HepG2 (cell line): Measurements from ENCODE around the gene EZH1. TPM values are rescaled to one million over a fixed set of nuclear protein-coding genes. Genes with fewer than 3 reads are reported as not detected.

Experiments used
- CHD2 ChIP-seq: IDR thresholded peaks from 2 replicates; pipeline ENCODE4 v1.6.1; 2011; ENCODE audit warnings: low read depth, low read length, improper control_type of control experiment
- HNRNPL ChIP-seq: fragments of 200-400 bp; formaldehyde crosslinking; IDR thresholded peaks from 2 replicates; pipeline ENCODE4 v1.6.1; 2017; ENCODE audit warnings: mild to moderate bottlenecking, low read depth, low read length
- POLR2G ChIP-seq: fragments of 200-400 bp; formaldehyde crosslinking; IDR thresholded peaks from 2 replicates; pipeline ENCODE4 v1.6.1; 2018; ENCODE audit warnings: mild to moderate bottlenecking, low read depth, low read length, moderate library complexity
- ZNF124 ChIP-seq: sonication (generic); formaldehyde crosslinking; IDR thresholded peaks from 2 replicates; pipeline ENCODE4 v1.4.0; 2020; ENCODE audit warnings: missing genetic modification reagents
- ZNF274 ChIP-seq: sonication (generic); formaldehyde crosslinking; IDR thresholded peaks from 2 replicates; pipeline ENCODE4 v1.5.1; 2020; ENCODE audit warnings: mild to moderate bottlenecking, missing genetic modification reagents
- ZNF354B ChIP-seq: sonication (generic); formaldehyde crosslinking; IDR thresholded peaks from 2 replicates; pipeline ENCODE4 v1.8.0; 2022; ENCODE audit warnings: mild to moderate bottlenecking, missing genetic modification reagents
- ZNF605 ChIP-seq: sonication (generic); formaldehyde crosslinking; IDR thresholded peaks from 2 replicates; pipeline ENCODE4 v1.8.0; 2022; ENCODE audit warnings: mild to moderate bottlenecking, missing genetic modification reagents
- ZNF607 ChIP-seq: sonication (generic); formaldehyde crosslinking; IDR thresholded peaks from 2 replicates; pipeline ENCODE4 v1.5.1; 2020; ENCODE audit warnings: missing genetic modification reagents, mild to moderate bottlenecking, borderline replicate concordance
- polyA plus RNA-seq, 8 experiments: library from polyadenylated mRNA; depleted of rRNA in 3 of 8; stranded (reverse) in 7 of 8; unstranded in 1 of 8; fragments of >200 nt; fragmentation: Illumina TruSeq in 4 of 8; extraction: Trizol in 4 of 8; gene quantifications; 2 replicates each; pipeline versions ENCODE4 v1.2.1 to v1.2.3, GENCODE V29; 2011 to 2016; ENCODE audit warnings: low read depth in 4 of 8, missing spikeins in 1 of 8, mixed read lengths in 1 of 8; ENCODE audit not compliant: insufficient read depth in 1 of 8
- total RNA-seq, 5 experiments: library from RNA; depleted of rRNA; stranded (reverse); fragments of >200 nt; fragmentation: Illumina TruSeq; extraction: Trizol; gene quantifications; 2 replicates each; pipeline ENCODE4 v1.2.3, GENCODE V29; 2016; ENCODE audit warnings: low read depth in 1 of 5
- TF ChIP-seq, protein P1 (sequence below): sonication (generic); formaldehyde crosslinking; IDR thresholded peaks from 2 replicates; pipeline ENCODE4 v1.4.0; 2020; ENCODE audit warnings: missing genetic modification reagents

The EZH1 gene
- total and polyA plus RNA-seq, 2 of the 13 experiments (the other 11 are each of a cell fraction or from before 2014, with no cell fraction given), result 11.6 to 24.0 TPM

DNA sequence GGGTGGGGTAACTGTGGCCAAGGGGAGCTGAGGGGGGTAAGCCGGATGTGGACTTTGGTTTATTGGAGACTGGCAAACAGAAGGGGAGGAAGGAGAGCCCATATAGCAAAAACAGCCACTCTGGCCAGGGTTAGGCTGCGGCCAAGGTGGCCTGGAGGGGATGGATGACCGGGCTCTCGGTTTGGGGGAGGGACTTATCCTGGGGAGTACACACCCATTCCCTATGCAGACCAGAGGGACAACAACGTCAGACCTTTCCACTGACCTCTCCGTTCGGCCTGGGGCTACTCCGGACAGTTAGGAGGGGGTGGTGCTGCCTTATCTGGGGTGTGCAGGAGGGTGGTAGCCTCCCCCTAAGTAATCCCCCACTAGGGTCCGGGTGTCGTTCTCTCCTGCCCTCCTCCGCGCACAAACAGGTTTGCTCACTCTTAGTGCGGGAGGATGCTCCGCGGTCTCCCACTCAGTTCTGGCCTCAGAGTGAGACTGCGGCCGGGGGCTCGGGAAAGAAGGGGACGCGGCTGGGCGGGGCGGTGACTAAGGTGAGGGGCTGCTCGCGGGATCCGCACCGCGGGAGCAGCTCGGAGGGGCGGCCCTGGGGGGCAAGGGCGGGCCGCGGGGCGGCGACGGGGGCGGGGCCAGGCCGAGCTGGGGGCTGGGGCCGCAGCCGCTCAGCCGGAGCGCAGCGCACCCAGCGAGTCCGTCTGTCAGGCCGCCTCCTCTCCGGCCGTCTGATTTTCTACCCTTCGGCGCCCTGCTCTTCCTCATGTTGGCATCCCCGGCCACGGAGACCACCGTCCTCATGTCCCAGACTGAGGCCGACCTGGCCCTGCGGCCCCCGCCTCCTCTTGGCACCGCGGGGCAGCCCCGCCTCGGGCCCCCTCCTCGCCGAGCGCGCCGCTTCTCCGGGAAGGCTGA, 35.4 kb upstream of the EZH1 start, which contains the start of gene WNK4 (continued):
- TF ChIP-seq, protein P1, sequence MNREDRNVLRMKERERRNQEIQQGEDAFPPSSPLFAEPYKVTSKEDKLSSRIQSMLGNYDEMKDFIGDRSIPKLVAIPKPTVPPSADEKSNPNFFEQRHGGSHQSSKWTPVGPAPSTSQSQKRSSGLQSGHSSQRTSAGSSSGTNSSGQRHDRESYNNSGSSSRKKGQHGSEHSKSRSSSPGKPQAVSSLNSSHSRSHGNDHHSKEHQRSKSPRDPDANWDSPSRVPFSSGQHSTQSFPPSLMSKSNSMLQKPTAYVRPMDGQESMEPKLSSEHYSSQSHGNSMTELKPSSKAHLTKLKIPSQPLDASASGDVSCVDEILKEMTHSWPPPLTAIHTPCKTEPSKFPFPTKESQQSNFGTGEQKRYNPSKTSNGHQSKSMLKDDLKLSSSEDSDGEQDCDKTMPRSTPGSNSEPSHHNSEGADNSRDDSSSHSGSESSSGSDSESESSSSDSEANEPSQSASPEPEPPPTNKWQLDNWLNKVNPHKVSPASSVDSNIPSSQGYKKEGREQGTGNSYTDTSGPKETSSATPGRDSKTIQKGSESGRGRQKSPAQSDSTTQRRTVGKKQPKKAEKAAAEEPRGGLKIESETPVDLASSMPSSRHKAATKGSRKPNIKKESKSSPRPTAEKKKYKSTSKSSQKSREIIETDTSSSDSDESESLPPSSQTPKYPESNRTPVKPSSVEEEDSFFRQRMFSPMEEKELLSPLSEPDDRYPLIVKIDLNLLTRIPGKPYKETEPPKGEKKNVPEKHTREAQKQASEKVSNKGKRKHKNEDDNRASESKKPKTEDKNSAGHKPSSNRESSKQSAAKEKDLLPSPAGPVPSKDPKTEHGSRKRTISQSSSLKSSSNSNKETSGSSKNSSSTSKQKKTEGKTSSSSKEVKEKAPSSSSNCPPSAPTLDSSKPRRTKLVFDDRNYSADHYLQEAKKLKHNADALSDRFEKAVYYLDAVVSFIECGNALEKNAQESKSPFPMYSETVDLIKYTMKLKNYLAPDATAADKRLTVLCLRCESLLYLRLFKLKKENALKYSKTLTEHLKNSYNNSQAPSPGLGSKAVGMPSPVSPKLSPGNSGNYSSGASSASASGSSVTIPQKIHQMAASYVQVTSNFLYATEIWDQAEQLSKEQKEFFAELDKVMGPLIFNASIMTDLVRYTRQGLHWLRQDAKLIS, result no peak
- TF ChIP-seq ZNF274 (no peak), ZNF605 (CRISPR knock-in tag) (peak; percentile 43; the same call in 1 of the 2 replicates), ZNF607 (peak; percentile 70), ZNF354B (0 out of 2 replicates have a peak, but pooled peaks have one; percentile 27), CHD2 (peak; percentile 78), ZNF124 (CRISPR knock-in tag) (no peak; the same call in 1 of the 2 replicates), POLR2G (peak; percentile 96), HNRNPL (peak; percentile 64; the same call in 1 of the 2 replicates)
